K562 (cell line): ENCODE data around the gene FZD4.

Experiments used
- BRD4 ChIP-seq: fragments of 200-600 bp; sonication (generic); IDR thresholded peaks from 2 replicates; pipeline ENCODE4 v1.6.1; 2017; ENCODE audit warnings: inconsistent platforms
- CCAR2 ChIP-seq: fragments of 200-400 bp; formaldehyde crosslinking; IDR thresholded peaks from 2 replicates; pipeline ENCODE4 v1.6.1; 2017; ENCODE audit warnings: mild to moderate bottlenecking, low read depth, low read length
- CTCF ChIP-seq, 3 experiments: IDR thresholded peaks in 2 of 3; conservative IDR thresholded peaks in 1 of 3; 2 replicates each; pipeline ENCODE4 v1.5.1; 2011 to 2012; ENCODE audit warnings: low read length in 3 of 3, mild to moderate bottlenecking in 3 of 3, control low read depth in 2 of 3, improper control_type of control experiment in 1 of 3, inconsistent platforms in 1 of 3, low read depth in 1 of 3, mixed read lengths in 1 of 3, moderate library complexity in 1 of 3; ENCODE audit not compliant: insufficient read depth in 2 of 3
- GABPB1 ChIP-seq: sonication (generic); formaldehyde crosslinking; IDR thresholded peaks from 2 replicates; pipeline ENCODE4 v1.8.0; 2022; ENCODE audit warnings: mild to moderate bottlenecking, missing genetic modification reagents
- GATAD2A ChIP-seq: fragments of 450-650 bp; IDR thresholded peaks from 2 replicates; pipeline ENCODE4 v1.6.1; 2017
- JUN ChIP-seq, 2 experiments: sonication (generic) in 1 of 2; formaldehyde crosslinking in 1 of 2; IDR thresholded peaks; 2 replicates each; pipeline versions ENCODE4 v1.6.1 to v1.8.0; 2012 to 2022; ENCODE audit warnings: borderline replicate concordance in 2 of 2, mild to moderate bottlenecking in 2 of 2, improper control_type of control experiment in 1 of 2, low read depth in 1 of 2, low read length in 1 of 2, missing genetic modification reagents in 1 of 2
- MIER1 ChIP-seq: fragments of 450-650 bp; IDR thresholded peaks from 2 replicates; pipeline ENCODE4 v1.6.1; 2016; ENCODE audit warnings: antibody characterized with exemption, mild to moderate bottlenecking, low read depth
- PHB ChIP-seq: fragments of 250-450 bp; sonication (Bioruptor Pico); IDR thresholded peaks from 2 replicates; pipeline ENCODE4 v1.5.0; 2021
- PRDM10 ChIP-seq: fragments of 450-650 bp; IDR thresholded peaks from 2 replicates; pipeline ENCODE4 v1.6.1; 2018; ENCODE audit not compliant: partially characterized antibody
- REST ChIP-seq, 2 experiments: fragments of 450-650 bp; formaldehyde crosslinking in 1 of 2; IDR thresholded peaks; 2 replicates each; pipeline versions ENCODE4 v1.4.0 to v1.6.1; 2014 to 2020; ENCODE audit warnings: mild to moderate bottlenecking in 2 of 2, borderline replicate concordance in 1 of 2, low read depth in 1 of 2
- SMARCA4 ChIP-seq: fragments of 450-650 bp; IDR thresholded peaks from 2 replicates; pipeline ENCODE4 v1.6.1; 2016
- TCF7L2 ChIP-seq: fragments of 150-350 bp; IDR thresholded peaks from 2 replicates; pipeline ENCODE4 v1.6.1; 2016; ENCODE audit warnings: low read depth, mild to moderate bottlenecking, low read length, moderate library complexity
- ZFP36 ChIP-seq: fragments of 150-350 bp; IDR thresholded peaks from 2 replicates; pipeline ENCODE4 v1.6.1; 2018; ENCODE audit warnings: low read length, low read depth; ENCODE audit not compliant: partially characterized antibody
- ZNF146 ChIP-seq: IDR thresholded peaks from one replicate; pipeline ENCODE4 v1.6.1; 2018; ENCODE audit warnings: missing compliant biosample characterization; ENCODE audit not compliant: unreplicated experiment

GRCh38 chr11:86999388-86999787 is 44.2 kb upstream of the FZD4 start:
- TF ChIP-seq SMARCA4 = no peak
- no peak for TF ChIP-seq GABPB1 (CRISPR knock-in tag)
- TF ChIP-seq BRD4 = no peak
- TF ChIP-seq ZFP36 = no peak
- TF ChIP-seq PRDM10 = no peak
- no peak for TF ChIP-seq MIER1
- no peak for TF ChIP-seq CCAR2
- no peak for TF ChIP-seq CTCF (IDR thresholded peaks at IDR 0.05 in 2 of 3, conservative IDR thresholded peaks at IDR 0.05 in 1 of 3; ENCODE audit: insufficient read depth in 2 of 3, low read depth in 1 of 3, low read length in 3 of 3)
- no peak for TF ChIP-seq JUN (IDR thresholded peaks at IDR 0.05; ENCODE audit: borderline replicate concordance, low read depth, low read length)
- no peak for TF ChIP-seq JUN (CRISPR knock-in tag; IDR thresholded peaks at IDR 0.05; ENCODE audit: borderline replicate concordance)
- TF ChIP-seq GATAD2A = no peak
- no peak for TF ChIP-seq TCF7L2
- no peak for TF ChIP-seq PHB (CRISPR knock-in tag)
- TF ChIP-seq REST (IDR thresholded peaks at IDR 0.05; ENCODE audit: borderline replicate concordance) = no peak
- no peak for TF ChIP-seq REST (CRISPR knock-in tag; IDR thresholded peaks at IDR 0.05; ENCODE audit: low read depth)
- no peak for TF ChIP-seq ZNF146 (CRISPR knock-in tag)
